ENCODE results near the gene ACTR5. TPM values are rescaled to one million over a fixed set of nuclear protein-coding genes. Genes with fewer than 3 reads are reported as not detected.

ACTR5 gene
- total and polyA plus RNA-seq, 2 donors (not counting 3 experiments of a cell fraction or from before 2014, with no cell fraction given) = 8.8 to 11.3 TPM

- Histone ChIP-seq H3K9me1 (replicated peaks; ENCODE audit: control insufficient read depth, extremely low read depth, insufficient read depth, low read length) (no peaks in the 10 kb centered on the region), H3K4me3 (replicated peaks in 1 of 3; ENCODE audit: insufficient read depth in 1 of 3, low read depth in 1 of 3, low read length in 3 of 3) (no peak overlapping the region), H4K20me1 (replicated peaks; ENCODE audit: control insufficient read depth, extremely low read depth, insufficient read depth, low read length) (no peaks in the 10 kb centered on the region), H3K4me2 (ENCODE audit: insufficient read depth, low read length) (no peak overlapping the region), H3K79me2 (ENCODE audit: control insufficient read depth, insufficient read depth, low read length) (no peaks in the 10 kb centered on the region), H3K4me1 (ENCODE audit: control insufficient read depth, extremely low read depth, insufficient read depth, low read length) (no peaks in the 10 kb centered on the region), H3K9me3 (replicated peaks; ENCODE audit: control insufficient read depth, insufficient read depth, low read length) (no peaks in the 10 kb centered on the region), H2AFZ (ENCODE audit: low read depth, low read length) (no peak overlapping the region), H3K27me3 (ENCODE audit: control insufficient read depth in 2 of 2, insufficient read depth in 2 of 2, low read length in 2 of 2) (peaks cover 92 to 98% of the 10 kb centered on the region in 2 experiments), H3K9ac (replicated peaks; ENCODE audit: extremely low read depth, insufficient read depth, low read length) (no peak overlapping the region), H3K36me3 (ENCODE audit: control insufficient read depth in 2 of 2, extremely low read depth in 1 of 2, insufficient read depth in 2 of 2, low read length in 2 of 2) (no peaks in the 10 kb centered on the region), H3K27ac (ENCODE audit: insufficient read depth, low read depth, low read length) (no peak overlapping the region)
- FAIRE-seq (no peak), DNase-seq (ENCODE audit: low read depth, low spot score) (no peak)
- intact Hi-C loops (cut with micrococcal nuclease) = no loop called here
- ChIA-PET POLR2A (no interaction called here), CTCF (interaction anchor here (0.6 to 1.5 kb wide), 3 partner anchors 8 to 154 kb away, joined by 3 to 4 read pairs (median 3); no protein-coding TSS in a partner anchor)
- no peak for TF ChIP-seq GATA2 (IDR thresholded peaks at IDR 0.05; ENCODE audit: insufficient read depth, insufficient read length, low read depth, low read length)
- no peak for TF ChIP-seq MYC (IDR thresholded peaks at IDR 0.05; ENCODE audit: low read depth, low read length)
- TF ChIP-seq POLR2A (IDR thresholded peaks at IDR 0.05; ENCODE audit: low read depth, low read length) = no peak
- no peak for TF ChIP-seq FOS (IDR thresholded peaks at IDR 0.05; ENCODE audit: borderline replicate concordance, insufficient read depth, low read length)
- no peak for TF ChIP-seq CTCF (IDR thresholded peaks at IDR 0.05; ENCODE audit: extremely low read depth in 1 of 2, insufficient read depth in 1 of 2, low read depth in 1 of 2, low read length in 2 of 2)
- TF ChIP-seq POLR2AphosphoS5 (IDR thresholded peaks at IDR 0.05; ENCODE audit: insufficient read depth, low read depth, low read length) = no peak
- TF ChIP-seq JUN (IDR thresholded peaks at IDR 0.05; ENCODE audit: borderline replicate concordance, insufficient read depth, insufficient read length, low read depth) = no peak
- TF ChIP-seq MAX (IDR thresholded peaks at IDR 0.05; ENCODE audit: insufficient read depth, insufficient read length) = no peak
- no peak for TF ChIP-seq EZH2 (IDR thresholded peaks at IDR 0.05; ENCODE audit: borderline replicate concordance, low read depth, low read length, severe bottlenecking)
- BruUV-seq (replicated peaks) = no TSS peak
- dilution Hi-C loops (cut with MboI; ENCODE audit: extremely low pct_ligation_motif_present, low sequenced_read_pairs) = no loop called here
These were observed 25.6 kb upstream of the ACTR5 start for GRCh38 chr20:38722683-38723016.
